OCI-M2 (cell line): ENCODE results near the gene AOPEP.
"Not testable (repeated sequence)": the region's sequence is repeated elsewhere in the genome, so short reads cannot be mapped to it uniquely, and the experiment has no call there.

Experiments used
- DNase-seq: peaks from one replicate; lab custom pipeline; 2025; ENCODE audit not compliant: unreplicated experiment; lab: John Stamatoyannopoulos, UW

The AOPEP gene

GRCh38 chr9:95005278-95006143 is 279.0 kb downstream of the AOPEP start:
- no peak for DNase-seq

GRCh38 chr9:95007226-95007869 is 280.8 kb downstream of the AOPEP start:
- DNase-seq, result no peak

- DNase-seq, result no peak
These were observed 281.8 kb downstream of the AOPEP start for GRCh38 chr9:95008151-95008771.

GRCh38 chr9:95009459-95009858 is 283.0 kb downstream of the AOPEP start:
- no peak for DNase-seq

- DNase-seq, result no peak
These were observed 283.9 kb downstream of the AOPEP start for GRCh38 chr9:95010431-95010838.

GRCh38 chr9:95012035-95012708 is 285.7 kb downstream of the AOPEP start:
- no peak for DNase-seq

GRCh38 chr9:95012902-95013301 is 286.4 kb downstream of the AOPEP start:
- no peak for DNase-seq

- no peak for DNase-seq
These were observed 288.4 kb downstream of the AOPEP start for GRCh38 chr9:95014917-95015316.

- DNase-seq, result no peak
These were observed 289.1 kb downstream of the AOPEP start for GRCh38 chr9:95015569-95015968.

- no peak for DNase-seq
These were observed 290.6 kb downstream of the AOPEP start for GRCh38 chr9:95017062-95017461.

GRCh38 chr9:95017661-95018060 is 291.2 kb downstream of the AOPEP start:
- no peak for DNase-seq

- DNase-seq, result no peak
These were observed 291.8 kb downstream of the AOPEP start for GRCh38 chr9:95018099-95018936.

GRCh38 chr9:95020644-95021043 is 294.1 kb downstream of the AOPEP start:
- DNase-seq, result not testable (repeated sequence)

- no peak for DNase-seq
These were observed 294.8 kb downstream of the AOPEP start for GRCh38 chr9:95021166-95021886.

GRCh38 chr9:95022657-95023056 is 296.2 kb downstream of the AOPEP start:
- no peak for DNase-seq

- no peak for DNase-seq
These were observed 296.9 kb downstream of the AOPEP start for GRCh38 chr9:95023217-95024003.

GRCh38 chr9:95024097-95024671 is 297.7 kb downstream of the AOPEP start:
- no peak for DNase-seq

GRCh38 chr9:95025213-95026147 is 299.0 kb downstream of the AOPEP start:
- DNase-seq, result no peak
